ENCODE data around the gene MAPKBP1.

Gene MAPKBP1

DNA sequence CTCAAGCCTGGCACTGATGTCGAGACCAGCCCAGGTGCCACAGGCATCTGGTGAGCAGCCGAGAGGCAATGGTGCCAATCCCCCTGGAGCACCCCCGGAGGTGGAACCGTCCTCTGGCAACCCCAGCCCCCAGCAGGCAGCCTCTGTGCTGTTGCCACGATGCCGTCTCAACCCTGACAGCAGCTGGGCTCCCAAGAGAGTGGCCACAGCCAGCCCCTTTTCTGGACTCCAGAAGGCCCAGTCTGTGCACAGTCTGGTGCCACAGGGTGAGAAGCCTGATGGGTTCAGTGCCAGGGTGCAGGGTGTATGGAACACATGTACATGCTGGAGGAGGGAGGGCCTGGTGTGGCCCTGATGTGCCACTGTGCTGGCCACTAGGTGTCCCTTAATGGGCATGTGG, 48.7 kb downstream of the MAPKBP1 start:
- TF ChIP-seq, protein P1, sequence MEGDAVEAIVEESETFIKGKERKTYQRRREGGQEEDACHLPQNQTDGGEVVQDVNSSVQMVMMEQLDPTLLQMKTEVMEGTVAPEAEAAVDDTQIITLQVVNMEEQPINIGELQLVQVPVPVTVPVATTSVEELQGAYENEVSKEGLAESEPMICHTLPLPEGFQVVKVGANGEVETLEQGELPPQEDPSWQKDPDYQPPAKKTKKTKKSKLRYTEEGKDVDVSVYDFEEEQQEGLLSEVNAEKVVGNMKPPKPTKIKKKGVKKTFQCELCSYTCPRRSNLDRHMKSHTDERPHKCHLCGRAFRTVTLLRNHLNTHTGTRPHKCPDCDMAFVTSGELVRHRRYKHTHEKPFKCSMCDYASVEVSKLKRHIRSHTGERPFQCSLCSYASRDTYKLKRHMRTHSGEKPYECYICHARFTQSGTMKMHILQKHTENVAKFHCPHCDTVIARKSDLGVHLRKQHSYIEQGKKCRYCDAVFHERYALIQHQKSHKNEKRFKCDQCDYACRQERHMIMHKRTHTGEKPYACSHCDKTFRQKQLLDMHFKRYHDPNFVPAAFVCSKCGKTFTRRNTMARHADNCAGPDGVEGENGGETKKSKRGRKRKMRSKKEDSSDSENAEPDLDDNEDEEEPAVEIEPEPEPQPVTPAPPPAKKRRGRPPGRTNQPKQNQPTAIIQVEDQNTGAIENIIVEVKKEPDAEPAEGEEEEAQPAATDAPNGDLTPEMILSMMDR (IDR thresholded peaks at IDR 0.05; ENCODE audit: low read depth, low read length) = no peak
- no peak overlapping the region for H3K4me3 ChIP-seq (ENCODE audit: low read depth, low read length)

DNA sequence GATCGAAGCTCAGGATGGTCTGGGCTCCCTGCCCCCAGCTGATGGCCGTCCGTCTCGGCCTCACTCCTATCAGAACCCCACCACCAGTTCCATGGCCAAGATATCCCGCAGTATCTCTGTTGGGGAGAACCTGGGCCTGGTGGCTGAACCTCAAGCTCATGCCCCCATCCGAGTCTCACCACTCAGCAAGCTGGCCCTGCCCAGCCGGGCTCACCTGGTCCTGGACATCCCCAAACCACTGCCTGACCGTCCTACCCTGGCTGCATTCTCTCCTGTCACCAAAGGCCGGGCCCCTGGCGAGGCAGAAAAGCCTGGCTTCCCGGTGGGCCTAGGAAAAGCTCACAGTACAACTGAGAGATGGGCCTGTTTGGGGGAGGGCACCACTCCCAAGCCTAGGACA, 49.2 kb downstream of the MAPKBP1 start:
- TF ChIP-seq, protein P1 (IDR thresholded peaks at IDR 0.05; ENCODE audit: low read depth, low read length) = no peak
- no peak overlapping the region for H3K4me3 ChIP-seq (ENCODE audit: low read depth, low read length)

- TF ChIP-seq, protein P1 (IDR thresholded peaks at IDR 0.05; ENCODE audit: low read depth, low read length) = no peak
- no peak overlapping the region for H3K4me3 ChIP-seq (ENCODE audit: low read depth, low read length)
Observed at GRCh38 chr15:41824062-41824745, 49.9 kb downstream of the MAPKBP1 start.

GRCh38 chr15:41825145-41825544, 50.9 kb downstream of the MAPKBP1 start:
- no peak overlapping the region for H3K4me3 ChIP-seq (ENCODE audit: low read depth, low read length)
- TF ChIP-seq, protein P1 (IDR thresholded peaks at IDR 0.05; ENCODE audit: low read depth, low read length) = no peak

DNA sequence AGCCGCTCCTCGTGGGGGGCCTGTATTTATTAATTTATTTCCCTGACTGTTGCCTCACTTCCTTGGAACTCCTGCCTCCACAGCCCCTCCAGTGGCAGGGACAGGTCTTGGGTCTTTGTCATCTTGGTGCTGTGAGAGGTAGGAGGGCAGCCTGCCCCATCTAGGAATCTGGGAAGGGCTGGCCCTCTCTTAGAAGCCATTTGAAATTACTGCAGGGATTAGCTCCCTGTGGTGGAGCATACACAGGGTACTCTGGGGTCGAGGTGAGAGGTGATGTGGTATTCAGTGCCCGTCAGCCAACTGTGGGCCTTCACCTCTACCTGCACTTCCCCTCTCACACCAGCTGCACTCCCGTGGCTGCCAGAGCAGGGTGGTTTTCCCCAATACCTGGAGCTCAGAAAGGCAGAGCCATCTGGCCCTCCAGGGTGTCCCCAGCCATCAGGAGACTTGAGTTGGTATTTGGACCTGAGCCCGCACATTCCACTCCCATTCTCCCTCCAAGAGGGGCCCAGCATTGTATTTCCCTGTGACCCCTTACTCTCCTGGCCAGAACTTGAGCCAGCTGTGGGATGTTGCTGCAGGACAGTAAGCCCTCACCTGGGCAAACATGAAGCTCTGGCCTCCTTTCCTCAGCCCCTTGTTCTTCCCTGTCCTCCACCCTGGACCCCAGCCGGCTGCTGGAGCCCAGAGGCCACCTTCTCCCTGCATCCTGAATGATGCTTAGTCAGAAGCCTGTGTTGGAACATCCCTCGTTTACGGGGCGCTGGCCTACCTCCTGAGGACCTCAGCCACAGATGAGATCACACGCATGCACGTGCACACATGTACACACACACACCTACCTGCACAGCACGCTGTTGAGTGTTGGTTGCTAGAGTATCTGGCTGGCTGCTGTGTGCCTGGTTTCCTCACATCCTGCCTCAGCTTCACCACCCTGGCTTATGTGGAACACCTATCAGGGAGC, 51.6 kb downstream of the MAPKBP1 start:
- no peak overlapping the region for H3K4me3 ChIP-seq (ENCODE audit: low read depth, low read length)
- TF ChIP-seq, protein P1 (IDR thresholded peaks at IDR 0.05; ENCODE audit: low read depth, low read length) = no peak

DNA sequence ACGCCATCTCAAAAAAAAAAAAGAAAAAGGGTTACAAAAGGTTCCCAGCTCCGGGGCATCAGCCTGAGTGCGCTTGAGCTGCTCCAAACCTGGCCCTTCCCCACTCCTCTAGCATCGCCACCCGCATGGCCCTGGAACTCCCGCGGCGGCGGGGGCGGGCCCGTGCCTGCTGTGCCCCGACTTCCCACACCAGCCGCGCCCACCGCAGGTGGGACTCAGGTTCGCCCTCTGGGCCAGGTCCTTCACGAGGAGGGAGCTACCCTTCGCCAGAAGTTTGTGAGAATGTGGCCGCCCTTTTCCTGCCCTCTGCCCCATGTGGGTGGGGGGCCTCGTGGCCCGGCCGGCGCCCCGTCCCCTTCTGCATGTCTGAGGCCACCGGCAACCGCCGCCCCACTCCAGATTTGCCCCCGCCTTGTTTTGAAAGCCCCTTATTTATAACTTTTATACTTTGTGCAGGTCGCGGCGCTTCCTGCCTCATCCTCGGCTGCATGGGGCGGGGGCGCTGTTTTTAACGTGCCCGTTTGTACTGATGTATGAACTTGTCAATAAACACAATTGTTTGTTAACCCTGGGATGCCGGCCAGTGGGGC, 53.1 kb downstream of the MAPKBP1 start:
- H3K4me3 ChIP-seq (ENCODE audit: low read depth, low read length) = peak overlapping the region; percentile 84
- TF ChIP-seq, protein P1 (IDR thresholded peaks at IDR 0.05; ENCODE audit: low read depth, low read length) = no peak
